Measurements from ENCODE around the gene CTSD.

The CTSD gene

DNA sequence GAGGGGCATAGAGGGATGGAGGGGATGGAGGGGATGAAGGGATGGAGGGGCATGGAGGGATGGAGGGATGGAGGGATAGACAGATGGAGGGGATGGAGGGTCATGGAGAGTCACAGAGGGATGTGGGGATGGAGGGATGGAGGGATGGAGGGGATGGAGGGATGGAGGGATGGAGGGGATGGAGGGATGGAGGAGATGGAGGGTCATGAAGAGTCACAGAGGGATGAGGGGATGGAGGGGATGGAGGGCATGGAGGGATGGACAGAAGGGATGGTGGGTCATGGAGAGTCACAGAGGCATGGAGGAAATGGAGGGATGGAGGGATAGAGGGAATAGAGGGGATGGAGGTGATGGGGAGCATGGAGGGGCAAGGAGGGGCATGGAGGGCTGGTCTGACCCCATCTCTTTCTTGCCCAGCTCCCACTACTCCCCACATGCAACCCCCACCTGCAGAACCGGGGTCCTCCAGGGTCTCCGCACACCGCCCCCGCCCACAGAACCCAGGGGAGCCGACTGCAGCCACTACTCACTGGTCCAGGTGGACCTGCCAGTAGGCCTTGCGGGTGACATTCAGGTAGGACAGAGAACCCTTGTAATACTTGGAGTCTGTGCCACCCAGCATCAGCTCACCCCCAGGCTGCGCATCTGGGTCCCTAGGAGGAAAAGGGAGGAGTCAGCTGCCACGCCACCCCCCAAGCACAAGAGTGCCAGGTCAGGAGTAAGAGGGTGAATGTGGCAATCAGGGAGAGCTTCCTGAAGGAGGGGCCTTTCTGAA is 9.2 kb downstream of the CTSD start:
- DNase-seq: no peak

DNA sequence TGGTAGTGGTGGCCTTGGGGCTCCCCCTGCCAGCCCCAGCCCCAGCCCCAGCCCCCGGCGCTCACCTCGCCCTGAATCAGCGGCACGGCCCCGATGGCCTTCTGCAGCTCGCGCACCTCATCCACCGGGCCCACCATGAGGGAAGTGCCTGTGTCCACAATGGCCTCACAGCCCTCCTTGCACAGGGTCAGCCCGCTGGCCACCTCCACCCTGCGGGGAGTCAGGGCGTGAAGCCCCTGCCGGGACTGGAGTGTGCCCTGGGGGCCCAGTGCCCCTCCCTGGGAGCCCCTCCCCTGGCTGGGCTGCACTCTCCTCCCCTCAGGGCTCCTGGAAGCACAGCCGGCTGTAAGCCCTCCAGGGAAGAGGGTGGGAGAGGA is 9.8 kb downstream of the CTSD start:
- no peak for DNase-seq

GRCh38 chr11:1753229-1753928 is 10.3 kb downstream of the CTSD start:
- no peak for DNase-seq

GRCh38 chr11:1752907-1753228 is 10.9 kb downstream of the CTSD start:
- no peak for DNase-seq

GRCh38 chr11:1751999-1752906 is 11.5 kb downstream of the CTSD start:
- no peak for DNase-seq

DNA sequence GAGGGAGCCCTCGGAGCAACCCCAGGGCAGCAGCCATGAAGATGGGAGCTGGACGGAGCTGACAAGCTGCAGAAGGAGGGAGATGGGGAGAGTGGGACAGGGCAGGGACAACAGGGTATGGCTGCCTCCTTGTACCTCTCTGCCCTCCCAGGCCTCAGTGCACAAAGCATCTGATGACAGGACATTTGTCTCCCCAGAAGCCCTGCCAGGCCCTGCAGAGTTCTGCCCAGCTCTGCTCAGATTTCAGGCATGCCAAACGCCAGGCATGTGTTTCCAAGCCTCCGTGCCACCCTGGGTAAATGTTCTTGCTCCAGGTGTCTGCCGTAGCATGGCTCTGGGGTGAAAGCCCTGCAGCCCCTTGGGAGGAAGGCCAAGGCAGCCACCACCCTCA is 12.2 kb downstream of the CTSD start:
- no peak for DNase-seq

DNA sequence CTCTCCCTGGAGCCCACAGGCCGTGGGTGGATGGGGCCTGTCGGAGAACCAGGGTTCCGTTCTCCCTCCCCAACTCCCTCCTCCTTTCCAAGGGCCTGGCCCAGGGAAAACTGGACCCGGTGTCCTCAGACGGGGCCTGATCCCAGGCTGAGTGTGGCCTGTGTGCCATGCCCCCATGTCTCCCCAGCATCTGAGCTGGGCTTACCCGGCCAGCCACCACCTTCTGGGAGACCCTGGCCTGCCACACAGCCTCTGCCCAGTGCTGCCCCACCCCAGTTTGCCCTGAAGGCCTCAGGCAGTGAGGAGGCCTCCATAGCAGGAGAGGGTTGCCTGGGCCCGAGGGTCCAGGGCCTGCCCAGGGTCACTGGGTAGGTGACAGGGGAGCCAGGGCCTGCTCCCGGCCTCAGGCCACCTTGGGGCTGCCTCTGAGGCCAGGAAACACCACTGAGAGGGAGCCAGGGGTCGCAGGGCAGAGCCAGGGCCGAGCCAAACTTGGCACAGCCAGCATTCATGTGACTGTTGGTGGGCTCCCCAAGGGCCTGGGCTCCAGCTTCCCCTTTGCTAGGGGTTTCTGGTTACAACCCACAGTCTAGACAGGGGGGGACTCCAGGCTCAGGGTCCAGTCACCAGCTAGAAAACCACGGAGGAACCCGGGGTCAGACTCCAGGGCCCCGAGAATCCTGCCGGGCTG is 12.7 kb downstream of the CTSD start:
- no peak for DNase-seq

- DNase-seq: no peak
Measured at GRCh38 chr11:1750481-1750839, 13.3 kb downstream of the CTSD start, which contains the start of gene IFITM10. IFITM10 (minus strand) TSS chr11:1750595; CDS start chr11:1750442, 153 bp downstream.

- no peak for DNase-seq
Measured at GRCh38 chr11:1749395-1750351, 14.1 kb downstream of the CTSD start.

DNA sequence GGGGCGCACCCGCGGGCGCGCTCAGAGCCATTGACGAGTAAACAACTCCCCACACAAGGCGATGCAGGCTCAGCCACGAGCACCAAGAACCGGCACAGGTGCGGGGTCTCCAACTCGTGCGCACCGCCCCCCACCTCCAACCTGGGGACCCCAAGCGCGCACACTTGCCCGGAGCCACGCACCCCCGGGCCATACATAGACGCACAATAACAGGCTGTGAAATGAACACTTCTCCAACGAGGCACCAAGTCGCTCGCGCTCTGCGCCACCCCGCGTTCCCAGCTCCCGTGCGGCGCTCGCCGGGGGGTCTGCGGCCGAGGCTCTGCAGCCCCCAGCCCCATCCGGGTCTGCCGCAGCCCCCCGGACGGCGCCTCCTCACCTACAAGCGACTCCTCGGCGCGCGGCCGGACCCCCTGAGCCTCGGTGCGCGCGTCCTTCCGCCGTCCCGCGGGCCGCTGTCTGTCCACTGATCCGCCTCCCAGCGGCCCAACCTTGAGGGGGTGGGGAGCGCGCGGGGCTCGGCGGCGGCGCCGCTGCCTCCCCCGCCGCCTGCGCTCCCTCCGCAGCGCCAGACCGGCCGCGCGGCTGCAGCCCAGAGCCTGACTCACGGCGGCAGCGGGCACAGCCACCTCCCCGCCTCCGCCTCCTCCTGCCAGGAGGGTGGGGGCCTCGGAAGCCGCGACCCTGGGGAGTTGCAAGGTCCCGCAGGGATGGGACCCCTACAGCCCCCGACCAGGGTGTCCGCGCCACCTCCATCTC is 14.9 kb downstream of the CTSD start:
- no peak for DNase-seq

DNA sequence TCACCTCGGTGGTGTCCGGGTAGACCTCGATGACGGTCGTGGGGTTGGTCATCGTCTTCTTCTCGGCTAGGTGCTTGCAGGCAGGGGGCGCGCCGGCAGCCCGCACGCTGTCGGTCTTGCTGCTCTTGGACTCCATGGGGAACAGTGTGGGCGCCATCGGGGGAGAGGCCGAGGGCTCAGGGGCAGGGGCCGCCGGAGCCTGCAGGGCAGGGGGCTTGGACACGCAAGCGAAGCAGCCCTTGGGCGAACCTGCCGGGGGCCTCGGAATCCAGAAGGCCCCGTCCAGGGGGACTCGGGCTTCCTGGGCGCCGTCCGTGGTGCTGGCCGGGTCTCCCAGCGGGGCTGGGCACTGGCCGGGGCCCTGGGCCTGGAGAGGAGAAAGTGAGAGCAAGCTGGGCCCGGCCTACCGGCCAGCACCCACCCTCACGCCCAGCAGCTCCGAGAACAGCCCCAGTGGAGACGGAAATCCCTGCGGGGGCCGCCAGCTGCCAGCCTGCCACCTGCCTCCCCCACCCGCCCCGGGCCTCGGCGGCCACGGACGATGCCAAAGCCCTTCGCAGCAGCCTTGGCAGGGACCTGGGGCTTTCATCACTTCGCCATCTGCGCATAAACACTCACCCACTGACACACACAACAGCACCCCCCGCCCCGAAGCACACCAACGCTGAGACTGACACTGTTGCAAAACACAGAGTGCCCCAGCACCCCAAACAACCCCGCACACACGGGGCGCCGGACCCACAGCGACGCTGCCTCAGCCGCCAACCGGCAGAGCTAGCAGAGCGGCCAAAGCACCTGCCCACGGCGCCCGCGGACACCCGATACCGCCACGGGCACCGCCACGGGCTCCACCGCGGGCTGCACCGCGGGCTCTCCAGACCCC is 15.7 kb downstream of the CTSD start:
- peak; percentile 6 for DNase-seq

- DNase-seq: no peak
Measured at GRCh38 chr11:1746956-1747752, 16.6 kb downstream of the CTSD start.

DNA sequence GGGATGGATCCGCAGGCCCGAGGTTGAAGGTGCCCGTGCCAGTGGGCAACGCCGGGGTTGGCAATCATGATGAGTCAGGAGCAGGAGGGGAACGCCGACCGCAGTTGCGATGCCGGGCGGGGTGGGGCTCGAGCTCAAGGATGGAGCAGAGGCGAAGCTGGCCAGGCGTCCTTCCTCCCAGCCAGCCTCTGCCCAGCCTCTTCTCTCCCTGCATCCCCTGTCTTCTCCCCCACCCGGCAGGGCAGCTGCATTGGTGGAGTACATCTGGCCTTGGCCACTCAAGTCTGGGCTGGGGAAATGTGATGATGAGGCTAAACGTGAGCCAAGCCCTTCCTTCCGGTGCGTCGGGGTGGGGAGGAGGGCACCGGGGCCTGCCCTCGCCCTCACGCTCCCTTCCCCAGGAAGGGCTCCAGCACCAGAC is 17.2 kb downstream of the CTSD start:
- DNase-seq: no peak

DNA sequence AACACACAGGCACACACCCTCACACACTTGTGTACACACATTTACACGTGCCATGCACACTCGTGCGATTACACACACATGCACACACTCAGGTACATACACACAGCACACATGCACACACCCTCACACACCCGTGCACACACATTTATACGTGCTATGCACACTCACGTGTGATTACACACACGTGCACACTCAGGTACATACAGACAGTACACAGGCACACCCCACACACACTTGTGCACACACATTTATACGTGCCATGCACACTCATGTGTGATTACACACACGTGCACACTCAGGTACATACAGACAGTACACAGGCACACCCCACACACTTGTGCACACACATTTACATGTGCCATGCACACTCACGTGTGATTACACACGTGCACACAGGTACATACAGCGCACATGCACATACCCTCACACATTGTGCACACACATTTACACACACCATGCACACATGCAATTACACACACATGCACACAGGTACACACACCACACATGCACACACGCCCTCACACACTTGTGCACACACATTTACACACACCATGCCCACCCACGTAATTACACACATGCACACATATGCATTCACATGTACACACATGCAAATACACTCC is 17.9 kb downstream of the CTSD start:
- no peak for DNase-seq

- no peak for DNase-seq
Measured at GRCh38 chr11:1744891-1745700, 18.6 kb downstream of the CTSD start.

DNA sequence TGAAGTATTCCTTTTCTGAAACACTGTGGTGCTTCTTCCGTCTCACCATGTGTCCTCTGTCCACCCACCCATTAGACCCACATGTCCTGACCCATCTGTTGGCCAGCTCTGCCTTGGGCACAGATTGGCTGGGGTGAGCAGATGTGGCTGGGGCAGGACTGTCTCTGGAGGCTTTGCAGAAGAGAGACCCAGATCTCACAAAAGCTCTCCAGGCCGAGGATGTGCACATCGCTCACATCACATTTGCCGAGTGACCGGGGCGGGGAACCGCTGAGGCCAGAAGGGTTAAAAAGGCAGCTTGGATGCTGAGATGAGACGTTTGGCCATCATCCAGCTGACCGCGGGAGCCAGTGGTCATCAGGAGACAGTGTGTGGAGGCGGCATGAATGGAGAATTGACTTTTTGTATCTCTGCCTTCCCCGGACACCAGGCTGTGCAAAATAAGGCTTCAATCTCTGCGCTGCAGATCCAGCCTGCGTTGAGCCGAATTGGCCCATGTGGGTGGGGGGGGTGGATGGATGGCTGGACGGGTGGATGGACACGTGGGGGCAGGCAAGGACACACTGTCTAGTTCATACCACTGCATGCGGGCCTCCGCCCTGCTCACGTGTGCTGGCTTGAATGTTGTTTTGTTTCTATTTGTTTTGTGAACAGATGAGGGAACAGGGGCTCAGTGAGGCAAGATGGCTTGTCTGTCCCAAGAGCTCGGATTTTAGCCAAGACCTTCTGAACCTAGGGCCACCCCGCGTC is 19.4 kb downstream of the CTSD start:
- DNase-seq: no peak

DNA sequence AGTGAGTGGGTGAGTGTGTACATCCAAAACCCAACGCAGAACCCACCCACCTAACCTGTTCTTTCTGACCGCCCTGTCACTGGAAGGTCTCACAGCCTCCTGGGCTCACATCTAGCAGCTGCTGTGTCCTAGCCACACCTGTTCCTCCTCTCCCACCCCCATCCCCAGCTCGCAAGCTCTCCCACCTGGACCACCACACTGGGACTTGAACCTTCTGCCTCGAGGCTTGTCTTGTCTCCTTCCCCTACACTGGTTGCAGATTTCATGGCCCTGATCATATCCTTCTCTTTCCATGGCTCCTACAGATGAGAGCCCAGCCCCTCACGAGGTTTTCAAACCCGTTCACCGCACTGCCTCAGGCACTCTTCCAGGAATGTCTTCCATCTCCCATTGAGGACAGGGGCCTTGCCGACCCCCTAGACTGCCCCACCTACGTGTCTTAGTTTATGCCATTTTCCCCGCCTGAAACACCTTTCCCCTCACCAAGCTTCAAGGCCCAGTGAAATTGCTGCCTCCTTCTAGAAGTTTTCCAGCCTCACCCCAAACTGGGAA is 20.1 kb downstream of the CTSD start:
- DNase-seq: no peak

Data from NCI-H1092 treated with DMSO at 0.1 percent for 48 hours (cell line).